GM19238 (cell line): ENCODE measurements around the gene EBPL.
"Not testable (repeated sequence)": the region's sequence is repeated elsewhere in the genome, so short reads cannot be mapped to it uniquely, and the experiment has no call there.

Source experiments
- DNase-seq: peaks from one replicate; pipeline ENCODE4 v3.0.0; 2011; ENCODE audit warnings: low spot score; ENCODE audit not compliant: insufficient read length

The EBPL gene

GRCh38 chr13:49690995-49691784, at the start of gene EBPL:
Gene EBPL, minus strand, starts transcription at chr13:49691486. Its CDS starts 62 bp downstream, at chr13:49691424.
- DNase-seq, result peak; percentile 96

- no peak for DNase-seq
Observed at GRCh38 chr13:49740870-49741269, 49.6 kb upstream of the EBPL start.

- no peak for DNase-seq
Observed at GRCh38 chr13:49739498-49740187, 48.4 kb upstream of the EBPL start.

GRCh38 chr13:49733181-49733951, 42.1 kb upstream of the EBPL start:
- DNase-seq, result no peak

- DNase-seq, result no peak
Observed at GRCh38 chr13:49731766-49732165, 40.5 kb upstream of the EBPL start.

GRCh38 chr13:49716615-49717014, 25.3 kb upstream of the EBPL start:
- DNase-seq, result no peak

GRCh38 chr13:49714757-49715156, 23.5 kb upstream of the EBPL start:
- no peak for DNase-seq

GRCh38 chr13:49711218-49711863, 20.1 kb upstream of the EBPL start:
- DNase-seq, result no peak

GRCh38 chr13:49704264-49704663, 13.0 kb upstream of the EBPL start:
- not testable (repeated sequence) for DNase-seq

- DNase-seq, result no peak
Observed at GRCh38 chr13:49701491-49701890, 10.2 kb upstream of the EBPL start.

- DNase-seq, result no peak
Observed at GRCh38 chr13:49697468-49697867, 6.2 kb upstream of the EBPL start.

- DNase-seq, result no peak
Observed at GRCh38 chr13:49694446-49694845, 3.2 kb upstream of the EBPL start.

GRCh38 chr13:49693877-49694276, 2.6 kb upstream of the EBPL start:
- DNase-seq, result no peak

- no peak for DNase-seq
Observed at GRCh38 chr13:49693191-49693733, 2.0 kb upstream of the EBPL start.

GRCh38 chr13:49690133-49690994, 922 bp downstream of the EBPL start:
- DNase-seq, result peak; percentile 32

- DNase-seq, result no peak
Observed at GRCh38 chr13:49683489-49683888, 7.8 kb downstream of the EBPL start.

GRCh38 chr13:49681842-49682435, 9.3 kb downstream of the EBPL start:
- no peak for DNase-seq

GRCh38 chr13:49679246-49679645, 12.0 kb downstream of the EBPL start:
- DNase-seq, result no peak

- DNase-seq, result no peak
Observed at GRCh38 chr13:49678191-49678914, 12.9 kb downstream of the EBPL start.
